Activated CD4-positive, alpha-beta T cell treated with anti-CD3 and anti-CD28 coated beads for 36 hours (primary cell): ENCODE data around the gene PSMD1. TPM values are rescaled to one million over a fixed set of nuclear protein-coding genes. Genes with fewer than 3 reads are reported as not detected.
"Not testable (repeated sequence)": the region's sequence is repeated elsewhere in the genome, so short reads cannot be mapped to it uniquely, and the experiment has no call there.

ENCODE experiments used
- ATAC-seq: fragments of 200-7000 bp; cut with Tn5 transposase; one replicate; pipeline ENCODE4 v1.10.0; 2021; ENCODE audit warnings: mild to moderate bottlenecking, moderate library complexity
- CTCF ChIA-PET: fragments of 350-600 bp; sonication (Branson Sonifier 250); formaldehyde crosslinking; loops from one replicate; lab custom pipeline; 2021; ENCODE audit warnings: antibody characterized with exemption; lab: Charles Lee
- POLR2A ChIA-PET: fragments of 350-600 bp; sonication (Branson Sonifier 250); formaldehyde crosslinking; loops from one replicate; lab custom pipeline; 2021; ENCODE audit warnings: antibody characterized with exemption, inconsistent platforms; lab: Charles Lee
- DNase-seq: peaks from one replicate; pipeline ENCODE4 v3.0.0-alpha.2; 2020
- H3K27ac Mint-ChIP-seq: one replicate; pipeline ENCODE4 v1.8.0; 2021; ENCODE audit warnings: mixed read lengths
- H3K27me3 Mint-ChIP-seq: one replicate; pipeline ENCODE4 v1.8.0; 2021; ENCODE audit warnings: mixed read lengths
- H3K36me3 Mint-ChIP-seq: one replicate; pipeline ENCODE4 v1.8.0; 2021; ENCODE audit warnings: low read depth, mixed read lengths
- H3K4me1 Mint-ChIP-seq: one replicate; pipeline ENCODE4 v1.8.0; 2021; ENCODE audit warnings: mixed read lengths
- H3K4me3 Mint-ChIP-seq: one replicate; pipeline ENCODE4 v1.8.0; 2021; ENCODE audit warnings: mild to moderate bottlenecking, moderate library complexity, mixed read lengths
- H3K9me3 Mint-ChIP-seq: one replicate; pipeline ENCODE4 v1.8.0; 2021; ENCODE audit warnings: low read depth, mixed read lengths
- intact Hi-C, 2 experiments: fragments of 100-400 bp; cut with DNase I in 1 of 2; cut with micrococcal nuclease in 1 of 2; formaldehyde crosslinking; loops; one replicate each; pipeline versions ENCODE4 v1.14.2 to v1.15.1; 2022 to 2024; cut with DNase I, micrococcal nuclease
- total RNA-seq, 2 experiments: library from RNA; stranded (reverse); gene quantifications; one replicate each; pipeline ENCODE4 v1.2.3, GENCODE V29; 2021

Gene PSMD1
- total RNA-seq, 2 experiments from 2014 or later: 112 to 160 TPM

DNA sequence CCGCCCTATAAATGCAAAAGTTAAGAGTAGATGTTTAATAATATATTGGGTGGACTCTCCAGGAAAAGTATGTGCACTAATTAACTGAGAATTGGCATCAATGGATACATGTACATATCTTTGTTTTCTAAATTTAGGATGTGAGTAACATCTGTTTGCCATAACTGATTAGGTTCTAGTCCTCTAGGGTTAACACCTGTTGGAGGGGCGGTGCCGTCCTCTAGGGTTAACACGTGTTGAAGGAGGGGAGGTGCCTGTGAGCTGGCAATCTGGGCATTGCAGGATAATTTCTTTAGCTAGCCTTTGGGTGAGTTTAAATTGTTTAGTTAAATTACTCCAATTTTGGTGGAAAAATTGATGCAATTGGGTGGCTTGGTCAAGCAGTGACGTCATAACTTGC lies 37.3 kb downstream of the PSMD1 start:
- peaks cover 90% of the 10 kb centered on the region for H3K36me3 Mint-ChIP-seq
- ATAC-seq: no peak
- intact Hi-C loops: no loop called here

DNA sequence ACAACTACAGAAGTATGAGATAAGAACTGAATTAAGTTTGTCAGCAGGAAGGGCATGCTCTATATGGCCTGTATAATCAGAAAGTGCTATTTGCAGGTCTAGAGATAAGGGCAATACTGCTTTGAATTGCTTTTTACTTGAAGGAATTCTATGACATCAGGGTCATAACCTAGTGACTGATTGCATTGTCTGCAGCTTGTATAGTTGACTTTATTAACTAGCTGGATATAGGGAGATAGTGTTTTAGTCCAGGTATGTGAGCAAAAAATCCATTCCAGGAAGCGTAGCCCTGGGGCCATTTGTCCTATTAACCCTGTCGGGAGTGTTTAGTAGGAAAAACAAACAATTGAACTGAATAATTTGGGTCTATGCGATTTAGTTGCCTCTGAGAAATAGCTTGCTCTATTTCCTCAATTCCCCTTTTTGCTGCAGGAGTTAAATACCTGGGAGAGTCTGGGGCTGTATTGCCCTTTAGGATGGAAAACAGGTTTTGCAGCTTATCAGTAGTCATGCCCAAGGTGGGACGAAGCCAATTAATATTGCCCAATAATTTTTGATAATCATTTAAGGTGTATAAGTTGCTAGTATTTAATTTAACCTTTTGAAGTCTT lies 38.2 kb downstream of the PSMD1 start:
- intact Hi-C loops: no loop called here
- ChIA-PET POLR2A (no interaction called here), CTCF (interaction anchor here (0.7 to 1.5 kb wide), 6 partner anchors 9 to 1086 kb away, joined by 3 to 4 read pairs (median 3); no protein-coding TSS in a partner anchor)
- Mint-ChIP-seq H3K36me3 (peaks cover 93% of the 10 kb centered on the region), H3K27me3 (no peaks in the 10 kb centered on the region), H3K27ac (no peak overlapping the region), H3K4me1 (no peaks in the 10 kb centered on the region), H3K9me3 (peaks cover 21% of the 10 kb centered on the region), H3K4me3 (no peak overlapping the region)
- ATAC-seq: no peak
- no peak for DNase-seq

More for the DNA sequence above, 37.3 kb downstream of the PSMD1 start:
- DNase-seq: no peak
- CTCF ChIA-PET: interaction anchor here (0.7 to 0.8 kb wide), 2 partner anchors 41 to 357 kb away, joined by 3 read pairs; no protein-coding TSS in a partner anchor
- H3K4me1 Mint-ChIP-seq: no peaks in the 10 kb centered on the region
- peaks cover 15% of the 10 kb centered on the region for H3K9me3 Mint-ChIP-seq
- H3K4me3 Mint-ChIP-seq: no peak overlapping the region
- no peak overlapping the region for H3K27ac Mint-ChIP-seq
- H3K27me3 Mint-ChIP-seq: no peaks in the 10 kb centered on the region
- POLR2A ChIA-PET: interaction anchor here (0.6 kb wide), 1 partner anchor 209 kb away, joined by 3 read pairs; no protein-coding TSS in a partner anchor

DNA sequence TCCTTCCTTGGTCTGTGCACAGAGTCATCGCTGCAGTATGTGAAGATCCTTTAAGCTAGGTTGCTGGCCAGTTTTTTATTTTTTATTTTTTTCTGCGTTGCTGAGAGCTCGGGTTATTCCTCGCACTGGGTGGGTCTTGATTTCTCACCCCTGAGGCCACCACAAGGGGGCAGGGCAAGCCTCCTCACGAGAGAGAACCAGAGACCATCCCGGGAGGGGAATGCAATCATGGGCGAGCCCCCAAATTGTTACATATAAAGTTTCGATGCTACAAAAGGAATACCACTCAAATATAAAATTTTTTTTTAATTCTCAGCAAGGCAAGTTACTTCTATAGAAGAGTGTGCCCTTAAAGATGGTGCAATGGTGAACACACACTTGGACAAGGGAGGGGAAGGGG lies 43.3 kb downstream of the PSMD1 start:
- POLR2A ChIA-PET: no interaction called here
- Mint-ChIP-seq H3K27me3 (no peaks in the 10 kb centered on the region), H3K4me1 (peaks cover 8% of the 10 kb centered on the region), H3K9me3 (peaks cover 27% of the 10 kb centered on the region), H3K4me3 (no peak overlapping the region), H3K36me3 (peaks cover 67% of the 10 kb centered on the region), H3K27ac (no peak overlapping the region)
- DNase-seq: peak; percentile 18
- ATAC-seq: no peak
- CTCF ChIA-PET: interaction anchor here (0.8 kb wide), 1 partner anchor 204 kb away, joined by 5 read pairs; no protein-coding TSS in a partner anchor
- intact Hi-C loops: no loop called here

DNA sequence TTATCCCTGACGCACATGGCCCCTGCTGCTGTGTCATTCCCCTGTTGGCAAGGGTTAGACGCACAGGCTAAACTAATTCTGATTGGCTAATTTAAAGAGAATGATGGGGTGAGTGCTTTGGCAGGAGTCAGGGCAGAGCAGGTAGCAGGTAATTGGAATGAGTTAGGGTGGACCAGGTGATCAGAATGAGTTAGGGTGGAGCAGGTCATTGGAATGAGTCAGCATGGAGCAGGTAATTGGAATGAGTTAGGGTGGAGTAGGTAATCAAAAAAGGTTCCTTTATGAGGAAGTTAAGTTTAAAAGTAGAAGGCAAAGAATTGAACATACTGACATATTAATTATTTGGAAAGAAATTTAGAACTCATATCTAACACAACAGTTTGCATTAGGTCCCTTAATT lies 43.7 kb downstream of the PSMD1 start:
- H3K36me3 Mint-ChIP-seq: peaks cover 63% of the 10 kb centered on the region
- peak overlapping the region; percentile 7 for H3K27ac Mint-ChIP-seq
- intact Hi-C loops, H3K4me3 Mint-ChIP-seq, DNase-seq, H3K27me3 Mint-ChIP-seq, H3K4me1 Mint-ChIP-seq, ATAC-seq, POLR2A ChIA-PET: not testable (repeated sequence)
- CTCF ChIA-PET: interaction anchor here (1.7 kb wide), 1 partner anchor 21 kb away, joined by 4 read pairs; no protein-coding TSS in a partner anchor
- peaks cover 27% of the 10 kb centered on the region for H3K9me3 Mint-ChIP-seq

DNA sequence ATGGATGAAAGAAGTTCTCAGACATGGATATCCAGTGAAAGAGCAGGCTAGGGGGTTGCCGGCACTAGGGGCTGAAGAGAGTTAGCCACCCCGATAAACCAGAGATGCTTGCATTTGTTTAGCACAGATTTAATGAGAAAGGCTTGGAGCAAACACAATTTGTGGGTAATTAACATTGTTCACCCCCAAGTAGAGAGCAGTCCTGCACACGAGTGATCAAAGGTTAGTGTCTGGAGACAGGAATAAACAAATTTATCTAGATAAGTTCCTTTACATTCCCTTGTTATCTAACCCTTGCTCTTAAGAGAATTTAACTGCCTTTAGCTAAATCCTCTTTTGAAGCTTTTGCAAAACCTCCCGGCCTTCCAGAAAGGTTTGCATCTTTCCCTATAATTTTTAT lies 44.3 kb downstream of the PSMD1 start:
- ChIA-PET CTCF (interaction anchor here (1.0 to 1.7 kb wide), 4 partner anchors 11 to 240 kb away, joined by 3 to 5 read pairs (median 4); no protein-coding TSS in a partner anchor), POLR2A (no interaction called here)
- no peak overlapping the region for H3K27ac Mint-ChIP-seq
- peaks cover 57% of the 10 kb centered on the region for H3K36me3 Mint-ChIP-seq
- peaks cover 10% of the 10 kb centered on the region for H3K4me1 Mint-ChIP-seq
- intact Hi-C loops: no loop called here
- H3K27me3 Mint-ChIP-seq: no peaks in the 10 kb centered on the region
- H3K9me3 Mint-ChIP-seq: peaks cover 27% of the 10 kb centered on the region
- DNase-seq (no peak), ATAC-seq (no peak)
- H3K4me3 Mint-ChIP-seq: no peak overlapping the region

GRCh38 chr2:231102772-231103171 lies 46.1 kb downstream of the PSMD1 start:
- DNase-seq (no peak), ATAC-seq (no peak)
- peaks cover 20% of the 10 kb centered on the region for H3K9me3 Mint-ChIP-seq
- intact Hi-C loops: no loop called here
- ChIA-PET POLR2A (no interaction called here), CTCF (interaction anchor here (0.6 to 2.0 kb wide), 8 partner anchors 9 to 308 kb away, joined by 3 to 12 read pairs (median 4); no protein-coding TSS in a partner anchor)
- H3K4me3 Mint-ChIP-seq: no peak overlapping the region
- no peaks in the 10 kb centered on the region for H3K27me3 Mint-ChIP-seq
- peaks cover 14% of the 10 kb centered on the region for H3K4me1 Mint-ChIP-seq
- H3K27ac Mint-ChIP-seq: no peak overlapping the region
- H3K36me3 Mint-ChIP-seq: peaks cover 42% of the 10 kb centered on the region

- DNase-seq (peak; percentile 76), ATAC-seq (peak; percentile 93)
- Mint-ChIP-seq H3K36me3 (peaks cover 33% of the 10 kb centered on the region), H3K4me3 (no peak overlapping the region), H3K27me3 (no peaks in the 10 kb centered on the region), H3K9me3 (peaks cover 10% of the 10 kb centered on the region), H3K4me1 (peaks cover 14% of the 10 kb centered on the region), H3K27ac (no peak overlapping the region)
- CTCF ChIA-PET: interaction anchor here (0.6 to 2.1 kb wide), 39 partner anchors 8 to 432 kb away, joined by 3 to 17 read pairs (median 4); partner anchors contain the start of gene HTR2B
- intact Hi-C loops: loop anchor here (1.0 to 2.0 kb wide), 4 partner anchors 95 to 348 kb away; partner anchors contain the start of gene ARMC9 (in 1 of the 2)
- POLR2A ChIA-PET: interaction anchor here (0.5 to 1.6 kb wide), 4 partner anchors 26 to 348 kb away, joined by 3 to 7 read pairs (median 4); no protein-coding TSS in a partner anchor
Observed at GRCh38 chr2:231104115-231104713, 47.5 kb downstream of the PSMD1 start.

DNA sequence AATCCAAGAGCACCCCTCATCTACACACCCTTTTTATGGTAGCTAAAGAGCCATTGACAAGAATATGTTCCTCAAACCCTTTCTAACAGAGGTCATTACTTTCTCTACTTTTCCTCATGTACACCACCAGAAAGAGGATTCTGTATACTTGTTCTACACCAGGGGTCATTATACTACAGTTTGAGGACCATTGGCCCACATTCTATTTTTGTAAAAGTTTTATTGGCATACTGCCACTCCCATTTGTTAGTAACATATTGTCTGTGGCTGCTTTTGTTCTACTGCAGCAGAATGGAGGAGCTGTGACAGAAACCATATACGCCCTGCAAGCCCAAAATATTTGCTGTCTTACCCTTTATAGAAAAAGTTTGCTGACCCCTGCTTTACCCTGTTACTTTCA lies 53.9 kb downstream of the PSMD1 start:
- intact Hi-C loops: no loop called here
- no peak for ATAC-seq
- H3K27me3 Mint-ChIP-seq: no peaks in the 10 kb centered on the region
- peaks cover 39% of the 10 kb centered on the region for H3K36me3 Mint-ChIP-seq
- CTCF ChIA-PET: interaction anchor here (0.6 kb wide), 1 partner anchor 308 kb away, joined by 4 read pairs; no protein-coding TSS in a partner anchor
- H3K27ac Mint-ChIP-seq: no peak overlapping the region
- peaks cover 17% of the 10 kb centered on the region for H3K4me1 Mint-ChIP-seq
- no peak overlapping the region for H3K4me3 Mint-ChIP-seq
- H3K9me3 Mint-ChIP-seq: no peaks in the 10 kb centered on the region
- POLR2A ChIA-PET: interaction anchor here (0.9 kb wide), 1 partner anchor 15 kb away, joined by 4 read pairs; no protein-coding TSS in a partner anchor
- DNase-seq: no peak

DNA sequence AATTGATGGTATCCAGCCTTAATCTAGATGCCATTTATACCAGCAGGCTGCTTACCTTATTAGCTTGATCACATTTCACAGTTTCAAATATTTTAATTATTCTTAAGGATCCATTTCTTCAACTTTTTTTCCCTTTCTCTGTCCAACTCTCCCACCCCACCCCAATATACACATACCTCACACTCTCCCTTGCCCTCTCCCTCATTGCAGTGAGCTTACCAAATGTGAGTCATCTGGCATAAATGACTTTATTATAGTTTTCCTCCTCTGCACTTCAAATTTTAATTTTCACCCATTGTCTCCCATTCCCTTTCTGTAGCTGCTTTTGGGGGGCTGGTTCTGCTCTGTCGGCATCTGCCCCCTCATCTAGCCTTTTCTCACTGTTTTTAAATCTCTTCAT lies 55.3 kb downstream of the PSMD1 start:
- peaks cover 20% of the 10 kb centered on the region for H3K4me1 Mint-ChIP-seq
- no peaks in the 10 kb centered on the region for H3K9me3 Mint-ChIP-seq
- H3K36me3 Mint-ChIP-seq: peaks cover 42% of the 10 kb centered on the region
- intact Hi-C loops: no loop called here
- ChIA-PET POLR2A (no interaction called here), CTCF (interaction anchor here (0.6 to 1.5 kb wide), 6 partner anchors 10 to 296 kb away, joined by 3 to 4 read pairs (median 3); no protein-coding TSS in a partner anchor)
- ATAC-seq: no peak
- DNase-seq: no peak
- no peak overlapping the region for H3K27ac Mint-ChIP-seq
- no peaks in the 10 kb centered on the region for H3K27me3 Mint-ChIP-seq
- no peak overlapping the region for H3K4me3 Mint-ChIP-seq

DNA sequence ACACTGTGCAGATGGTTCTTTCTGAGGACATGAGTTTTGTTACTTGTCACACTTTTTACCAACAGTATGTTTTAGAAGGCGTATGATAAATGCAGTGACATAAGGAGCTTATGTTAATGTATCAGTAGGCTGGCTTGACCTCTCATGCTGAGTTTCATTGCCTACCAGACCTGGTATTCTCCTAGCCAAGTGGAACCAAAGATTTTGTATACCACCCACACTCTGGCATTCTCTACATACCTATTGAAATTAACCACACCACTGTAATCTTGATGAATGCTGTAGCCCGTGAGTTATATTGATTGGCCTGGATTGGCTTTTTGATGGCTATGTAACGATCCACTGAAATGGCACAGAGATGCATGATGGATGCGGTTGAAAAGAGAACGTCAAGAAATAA lies 56.8 kb downstream of the PSMD1 start:
- Mint-ChIP-seq H3K9me3 (no peaks in the 10 kb centered on the region), H3K27ac (no peak overlapping the region), H3K4me3 (no peak overlapping the region), H3K36me3 (peaks cover 43% of the 10 kb centered on the region), H3K27me3 (no peaks in the 10 kb centered on the region), H3K4me1 (peaks cover 31% of the 10 kb centered on the region)
- DNase-seq (no peak), ATAC-seq (no peak)
- POLR2A ChIA-PET: no interaction called here
- intact Hi-C loops: no loop called here
- CTCF ChIA-PET: interaction anchor here (0.6 to 1.2 kb wide), 5 partner anchors 8 to 248 kb away, joined by 3 to 5 read pairs (median 3); partner anchors contain the start of gene ITM2C

DNA sequence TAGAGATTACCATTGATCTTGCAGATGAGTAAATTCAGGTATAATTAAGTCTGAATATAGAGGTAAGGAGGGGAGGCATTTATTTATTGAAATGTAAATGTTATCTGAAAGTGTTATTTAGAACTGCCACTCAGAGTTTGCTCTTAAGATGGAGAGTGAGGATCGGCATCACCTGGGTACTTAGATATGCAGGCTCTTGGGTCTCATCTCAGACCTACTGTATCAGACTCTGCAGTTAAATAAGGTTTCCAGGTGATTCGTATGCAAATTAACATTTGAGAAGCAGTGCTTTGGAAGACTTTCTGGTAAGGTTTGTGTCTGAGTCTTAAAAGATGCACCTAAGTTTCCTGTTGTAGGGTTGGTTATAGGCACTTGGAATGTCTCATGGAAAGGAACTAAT lies 59.0 kb downstream of the PSMD1 start:
- ChIA-PET POLR2A (no interaction called here), CTCF (interaction anchor here (1.8 to 2.1 kb wide), 2 partner anchors 11 to 291 kb away, joined by 5 to 7 read pairs; no protein-coding TSS in a partner anchor)
- ATAC-seq: peak; percentile 33
- no peaks in the 10 kb centered on the region for H3K9me3 Mint-ChIP-seq
- intact Hi-C loops: no loop called here
- H3K4me3 Mint-ChIP-seq: no peak overlapping the region
- peak overlapping the region; percentile 2 for H3K27ac Mint-ChIP-seq
- H3K36me3 Mint-ChIP-seq: peaks cover 32% of the 10 kb centered on the region
- H3K4me1 Mint-ChIP-seq: peaks cover 39% of the 10 kb centered on the region
- DNase-seq: no peak
- no peaks in the 10 kb centered on the region for H3K27me3 Mint-ChIP-seq
